IPS-18c (cell line): ENCODE data around the gene SEMA3A.

ENCODE experiments used
- H3K4me3 ChIP-seq: 2 replicates; pipeline ENCODE4 v1.7.0; 2013; ENCODE audit warnings: low read depth, mild to moderate bottlenecking, low read length, moderate library complexity; ENCODE audit not compliant: insufficient read depth
- H3K9me3 ChIP-seq: one replicate; pipeline ENCODE4 v1.6.1; 2013; ENCODE audit warnings: mild to moderate bottlenecking, low read length, moderate library complexity; ENCODE audit not compliant: control insufficient read depth, insufficient read depth

The SEMA3A gene

DNA sequence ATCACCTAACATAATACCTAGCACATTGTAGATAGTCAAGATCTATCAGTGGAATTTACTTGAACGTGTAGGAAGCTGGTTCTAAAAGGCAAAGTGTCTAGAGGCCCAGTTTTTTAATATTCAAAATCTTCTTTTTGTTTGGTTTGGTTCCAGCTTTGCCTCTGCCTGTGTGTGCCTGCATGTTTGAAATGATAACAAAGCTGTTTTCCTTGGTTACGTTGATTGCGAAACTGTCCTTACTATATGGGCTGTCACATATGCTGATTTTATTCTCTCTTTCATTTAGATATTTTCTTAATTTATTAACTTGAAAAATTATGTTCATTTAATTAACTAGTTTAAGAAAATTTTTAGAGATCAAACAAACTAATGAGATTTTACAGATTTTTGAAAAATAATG is 237.3 kb downstream of the SEMA3A start:
- Histone ChIP-seq H3K4me3 (no peak overlapping the region), H3K9me3 (no peaks in the 10 kb centered on the region)

DNA sequence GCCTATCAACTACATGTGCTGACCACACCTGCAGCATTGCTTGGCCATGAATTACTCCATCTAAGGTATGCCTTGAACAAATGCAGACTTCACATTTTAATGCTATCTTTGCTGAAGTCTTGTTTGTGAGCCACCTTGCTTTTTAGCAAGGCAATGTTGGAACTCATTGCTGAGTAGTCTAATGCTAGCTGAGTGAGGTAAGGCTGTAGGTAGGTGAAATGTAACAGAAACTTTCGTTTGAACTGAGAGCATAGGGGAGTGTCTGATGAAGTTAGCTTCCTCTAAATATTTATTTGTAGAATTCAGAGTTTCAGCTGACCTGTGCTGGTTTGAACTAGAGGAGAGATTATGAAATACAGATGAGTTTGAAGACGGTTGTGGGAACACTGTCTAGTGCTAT is 238.5 kb downstream of the SEMA3A start:
- no peaks in the 10 kb centered on the region for H3K9me3 ChIP-seq

DNA sequence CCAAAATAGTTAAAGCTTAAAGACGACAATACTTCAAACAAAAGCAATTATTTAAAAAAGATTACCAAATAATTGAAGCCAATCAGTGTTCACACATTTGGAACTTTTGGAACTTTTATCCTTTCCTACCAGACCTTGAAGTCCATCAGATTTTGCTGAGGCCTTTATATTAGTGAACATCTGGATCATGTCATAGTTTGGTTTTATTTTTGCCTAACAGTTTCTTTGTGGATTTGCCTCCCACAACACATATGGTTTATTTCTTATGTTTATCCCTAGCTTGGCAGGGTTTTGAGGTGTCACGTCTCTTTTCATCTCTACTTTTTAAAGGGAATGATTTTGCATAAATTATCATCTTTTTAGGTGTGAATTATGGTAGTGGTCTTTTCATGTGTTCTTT is 242.4 kb downstream of the SEMA3A start:
- H3K4me3 ChIP-seq, result no peak overlapping the region
- no peaks in the 10 kb centered on the region for H3K9me3 ChIP-seq

More for the DNA sequence above, 238.5 kb downstream of the SEMA3A start:
- no peak overlapping the region for H3K4me3 ChIP-seq

DNA sequence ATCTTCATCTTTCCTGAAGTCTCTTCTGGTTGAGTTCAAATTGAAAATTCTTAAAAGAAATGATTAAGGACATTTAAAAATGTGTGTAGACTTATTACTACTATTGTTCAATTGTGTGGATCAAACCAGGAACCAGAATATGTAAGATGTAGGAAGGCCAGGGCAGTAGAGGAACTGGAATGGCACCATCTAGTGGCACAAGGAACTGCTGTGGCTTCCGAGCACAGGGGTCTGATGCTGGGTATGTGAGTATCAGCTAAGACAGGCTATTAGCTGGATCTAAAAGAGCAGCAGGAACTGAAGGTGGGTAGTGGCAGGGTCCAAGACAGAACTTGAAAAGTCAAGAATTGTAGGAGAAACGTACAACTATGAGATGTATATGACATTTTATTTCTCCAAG is 247.3 kb downstream of the SEMA3A start:
- Histone ChIP-seq H3K4me3 (no peak overlapping the region), H3K9me3 (no peaks in the 10 kb centered on the region)

DNA sequence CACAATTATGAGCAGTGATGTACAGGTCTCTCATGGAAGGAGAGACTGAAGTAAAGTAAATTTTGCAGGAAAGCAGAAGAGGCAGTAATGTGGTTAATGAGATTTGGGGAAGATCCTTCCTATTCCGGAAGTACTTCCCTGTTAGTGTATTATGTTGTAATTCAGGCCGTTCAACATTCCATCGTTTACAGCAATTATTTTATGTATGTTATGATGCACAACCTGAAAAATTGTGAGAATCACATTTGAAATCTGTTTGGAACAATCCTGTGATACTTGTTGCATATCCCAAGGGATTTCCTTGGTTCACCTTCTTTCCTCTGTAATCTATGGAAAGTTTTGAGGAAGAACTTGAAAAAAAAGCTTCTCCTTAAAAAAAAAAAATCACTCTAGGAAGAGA is 247.8 kb downstream of the SEMA3A start:
- Histone ChIP-seq H3K4me3 (no peak overlapping the region), H3K9me3 (no peaks in the 10 kb centered on the region)

DNA sequence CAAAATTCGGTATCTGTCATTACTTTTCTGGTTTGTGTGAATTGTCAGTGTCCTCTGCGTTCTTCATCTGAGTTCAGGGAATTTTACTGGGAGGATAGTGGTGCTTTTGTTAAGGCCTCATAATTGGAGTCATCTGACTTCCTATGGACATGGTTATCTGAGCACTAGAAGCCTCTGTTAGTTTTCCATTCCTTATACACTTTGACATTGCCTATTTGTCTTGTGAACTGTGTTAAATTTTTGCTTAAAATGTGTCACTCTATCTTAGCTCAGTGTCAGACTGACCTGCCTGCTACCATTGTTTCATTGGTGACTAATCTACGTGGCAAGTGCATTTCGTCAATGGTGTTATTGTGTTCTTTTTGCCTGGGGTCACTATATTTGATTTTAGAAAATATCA is 253.3 kb downstream of the SEMA3A start:
- no peak overlapping the region for H3K4me3 ChIP-seq
- H3K9me3 ChIP-seq, result no peaks in the 10 kb centered on the region

DNA sequence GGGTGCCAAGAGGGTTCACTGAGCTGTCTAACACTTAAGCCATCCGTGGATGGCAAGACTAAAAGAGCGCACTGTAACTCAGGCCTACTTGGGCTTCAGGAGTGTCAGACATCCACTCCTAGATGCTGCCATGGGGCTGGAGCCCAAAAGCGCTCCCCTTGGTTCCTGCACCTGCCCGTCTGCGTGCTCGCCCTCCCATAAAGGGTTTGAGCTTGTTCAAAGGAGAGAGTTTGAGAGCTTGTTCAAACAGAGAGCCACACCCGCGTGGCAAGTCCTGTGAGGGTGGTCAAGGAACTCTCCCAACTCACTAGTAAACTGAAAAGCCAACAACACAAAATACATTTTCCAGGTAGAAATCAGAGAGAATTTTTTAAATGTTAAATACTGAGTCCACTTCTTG is 256.7 kb downstream of the SEMA3A start:
- H3K4me3 ChIP-seq, result no peak overlapping the region
- H3K9me3 ChIP-seq, result no peaks in the 10 kb centered on the region

DNA sequence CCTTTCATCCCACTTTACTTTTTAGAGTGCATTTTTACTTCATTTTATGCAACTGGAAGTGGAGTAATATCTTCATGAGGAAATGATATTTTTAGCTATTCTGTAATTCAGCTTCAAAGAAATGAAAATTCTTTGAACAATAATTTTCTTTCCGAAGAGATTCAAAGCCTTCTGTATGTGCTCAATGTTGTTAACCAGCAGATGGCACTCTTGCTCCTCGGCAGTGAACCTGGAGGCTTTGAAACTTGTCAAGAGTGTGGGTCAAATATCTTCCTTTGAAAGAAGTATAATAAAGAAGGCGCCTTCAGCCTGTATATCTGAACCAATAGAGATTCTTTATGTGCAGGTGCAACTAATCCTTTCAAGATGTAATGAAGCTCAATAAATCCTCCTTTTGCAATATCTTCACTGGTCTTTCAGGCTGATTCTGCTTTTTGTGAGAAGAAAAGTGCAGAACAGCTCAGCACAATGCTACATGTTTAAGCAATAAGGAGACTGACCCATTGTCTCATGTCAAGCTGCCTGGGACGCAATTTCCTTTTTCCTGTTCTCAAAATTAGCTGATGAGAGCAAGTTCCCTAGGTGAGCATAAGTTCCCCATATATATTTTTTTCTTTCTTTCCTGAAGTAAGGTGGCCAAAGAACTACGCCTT is 258.4 kb downstream of the SEMA3A start:
- Histone ChIP-seq H3K4me3 (no peak overlapping the region), H3K9me3 (no peaks in the 10 kb centered on the region)

DNA sequence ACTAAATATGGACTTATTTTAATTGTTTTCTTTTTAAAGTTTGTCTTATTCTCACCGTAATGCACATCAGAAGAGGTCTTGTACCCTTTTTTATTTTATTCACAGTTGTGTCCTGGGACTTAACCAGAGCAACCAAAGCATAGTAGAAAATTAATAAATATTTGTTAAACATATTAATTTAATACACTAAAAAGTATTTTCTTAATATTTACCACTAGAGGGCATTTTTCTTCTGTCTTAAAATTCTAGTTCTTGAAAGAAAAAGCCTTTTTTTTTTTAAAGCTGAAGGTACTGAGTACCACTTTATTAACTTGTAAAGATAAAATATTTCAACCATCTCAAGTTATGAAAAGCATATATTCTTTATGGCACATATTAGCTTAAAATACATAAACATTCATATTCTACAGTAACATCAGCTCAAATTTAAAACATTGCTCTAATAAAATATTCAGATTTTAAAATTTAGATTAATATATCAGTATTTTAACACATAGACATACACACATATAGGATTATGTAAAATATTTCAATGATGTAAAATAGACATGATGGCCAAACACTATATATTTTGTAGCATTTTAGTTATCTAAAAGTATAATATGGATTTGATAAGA is 260.4 kb downstream of the SEMA3A start:
- no peaks in the 10 kb centered on the region for H3K9me3 ChIP-seq

DNA sequence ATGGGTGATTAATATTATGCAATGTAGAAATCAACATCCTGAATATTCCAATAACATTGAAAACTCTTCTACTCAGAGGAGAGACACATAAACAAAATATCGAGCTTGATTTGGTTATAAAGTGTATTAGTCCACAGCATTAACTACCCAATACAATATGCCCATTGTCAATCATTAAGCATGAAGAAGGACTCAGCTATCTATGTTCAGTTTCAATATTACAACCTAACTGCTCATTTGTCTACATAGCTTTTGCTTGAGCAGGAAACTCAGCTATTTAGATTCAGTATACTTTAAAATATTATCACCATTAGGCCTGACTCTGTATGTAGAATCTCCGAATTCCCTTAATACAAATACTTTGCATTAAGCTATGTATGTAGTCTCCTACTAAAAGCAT is 262.6 kb downstream of the SEMA3A start:
- Histone ChIP-seq H3K4me3 (no peak overlapping the region), H3K9me3 (no peaks in the 10 kb centered on the region)

More for the DNA sequence above, 260.4 kb downstream of the SEMA3A start:
- H3K4me3 ChIP-seq, result no peak overlapping the region

DNA sequence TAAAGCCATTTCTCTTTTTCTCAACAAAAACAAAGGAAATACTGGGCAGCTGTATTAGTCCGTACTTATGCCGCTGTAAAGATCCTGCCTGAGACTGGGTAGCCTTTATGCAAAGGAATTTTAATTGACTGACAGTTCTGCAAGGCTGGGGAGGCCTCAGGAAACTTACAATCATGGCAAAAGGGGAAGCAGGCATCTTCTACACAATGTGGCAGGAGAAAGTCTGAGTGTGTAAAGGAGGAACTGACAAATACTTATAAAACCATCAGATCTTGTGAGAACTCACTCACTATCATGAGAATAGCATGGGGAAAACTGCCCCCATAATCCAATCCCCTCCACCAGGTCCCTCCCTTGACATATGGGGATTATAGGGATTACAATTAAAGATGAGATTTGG is 264.3 kb downstream of the SEMA3A start:
- Histone ChIP-seq H3K9me3 (no peaks in the 10 kb centered on the region), H3K4me3 (no peak overlapping the region)

DNA sequence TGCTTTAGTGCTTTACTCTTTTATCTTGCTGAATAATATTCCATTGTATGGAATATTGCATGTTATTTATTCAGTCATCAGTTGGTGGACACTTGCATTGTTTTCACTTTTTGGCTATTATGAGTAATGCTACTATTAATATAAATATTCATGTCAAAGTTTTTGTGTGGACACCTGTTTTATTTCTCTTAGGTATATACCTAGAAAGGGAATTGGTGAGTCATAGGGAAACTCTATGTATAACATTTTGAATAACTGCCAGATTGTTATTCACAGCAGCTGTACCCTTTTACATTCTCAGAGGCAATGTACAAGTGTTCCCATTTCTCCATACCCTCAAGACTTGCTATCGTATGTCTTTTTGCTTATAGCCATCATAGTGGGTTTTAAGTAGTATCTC is 268.7 kb downstream of the SEMA3A start:
- Histone ChIP-seq H3K4me3 (no peak overlapping the region), H3K9me3 (no peaks in the 10 kb centered on the region)

DNA sequence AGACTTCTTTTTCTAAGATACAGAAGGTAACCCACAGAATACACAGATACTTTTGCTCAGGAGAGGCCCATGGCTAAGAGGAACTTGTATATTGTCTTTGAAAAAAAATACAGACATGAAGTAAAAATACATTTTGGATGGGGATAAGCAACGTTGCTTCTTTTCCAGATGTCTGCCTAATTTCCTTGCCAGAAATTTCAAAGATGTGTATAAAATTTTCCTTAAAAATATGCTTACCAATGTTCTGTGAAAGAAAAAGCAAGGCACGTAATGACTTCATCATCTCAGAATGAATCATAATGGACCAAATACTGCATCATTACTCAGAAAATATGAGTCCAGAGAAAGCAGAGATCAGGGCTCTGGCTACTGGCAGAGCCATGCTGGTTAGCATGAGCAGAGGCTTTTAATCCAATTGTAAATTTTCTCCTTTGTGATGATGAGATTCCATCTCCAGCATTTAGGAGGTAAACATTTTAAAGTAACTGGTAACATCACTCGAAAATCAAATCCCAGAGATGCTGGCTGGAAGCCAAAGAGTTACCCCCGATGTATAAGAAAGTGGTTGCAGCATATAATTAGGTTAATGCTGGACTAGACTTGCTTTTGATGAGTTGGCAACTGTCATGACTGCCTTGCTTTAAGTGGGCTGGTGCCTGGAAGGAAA is 272.5 kb downstream of the SEMA3A start:
- no peak overlapping the region for H3K4me3 ChIP-seq
- no peaks in the 10 kb centered on the region for H3K9me3 ChIP-seq

DNA sequence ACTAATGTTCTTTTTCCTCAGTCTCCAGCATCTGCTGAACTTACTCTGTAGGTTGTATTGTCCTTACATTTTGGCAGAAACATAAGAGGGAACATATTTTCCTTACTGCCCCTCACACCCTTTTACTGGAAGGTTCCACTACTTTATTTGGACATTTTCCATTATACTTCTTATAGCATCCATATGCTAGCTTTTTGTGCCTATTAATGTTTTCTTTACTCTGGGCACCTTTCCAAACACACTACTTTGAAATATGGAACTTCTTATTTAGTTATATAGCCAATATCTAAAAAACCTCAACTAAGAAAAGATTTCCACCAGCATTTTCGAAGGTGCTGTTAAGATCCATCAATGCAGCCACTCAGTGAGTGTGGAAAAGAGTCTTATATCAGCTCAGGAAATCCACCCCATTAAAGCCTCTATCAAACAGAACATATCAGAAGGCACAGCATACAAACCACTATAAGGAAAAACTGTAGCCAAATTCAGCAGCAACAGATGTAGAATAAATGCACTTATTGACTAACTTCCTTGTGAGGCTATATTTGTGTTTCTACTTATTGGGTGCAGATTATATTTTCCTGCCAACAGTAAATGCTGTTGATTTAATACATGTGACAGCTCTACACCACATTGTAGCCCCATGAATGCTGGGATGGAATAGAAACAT is 273.2 kb downstream of the SEMA3A start:
- H3K9me3 ChIP-seq, result no peaks in the 10 kb centered on the region
- no peak overlapping the region for H3K4me3 ChIP-seq

DNA sequence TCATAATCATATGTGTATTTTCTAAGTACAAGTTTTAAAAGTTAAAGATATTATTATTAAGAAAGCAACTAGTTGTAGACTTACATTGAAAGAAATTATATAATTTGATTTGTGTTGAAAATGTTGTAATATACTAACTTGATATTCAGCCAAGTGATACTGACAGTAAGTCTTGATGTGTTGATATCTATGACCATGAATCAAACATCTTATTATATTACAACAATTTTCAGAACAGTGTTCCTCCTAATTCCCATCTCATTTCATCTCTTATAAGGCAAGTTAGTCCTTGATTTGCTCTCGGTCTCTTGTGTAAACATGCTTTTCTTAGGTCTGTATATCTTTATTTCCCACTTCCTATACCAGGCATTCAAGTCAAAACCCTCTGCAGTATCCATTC is 276.4 kb downstream of the SEMA3A start:
- H3K4me3 ChIP-seq, result no peak overlapping the region
- H3K9me3 ChIP-seq, result no peaks in the 10 kb centered on the region

DNA sequence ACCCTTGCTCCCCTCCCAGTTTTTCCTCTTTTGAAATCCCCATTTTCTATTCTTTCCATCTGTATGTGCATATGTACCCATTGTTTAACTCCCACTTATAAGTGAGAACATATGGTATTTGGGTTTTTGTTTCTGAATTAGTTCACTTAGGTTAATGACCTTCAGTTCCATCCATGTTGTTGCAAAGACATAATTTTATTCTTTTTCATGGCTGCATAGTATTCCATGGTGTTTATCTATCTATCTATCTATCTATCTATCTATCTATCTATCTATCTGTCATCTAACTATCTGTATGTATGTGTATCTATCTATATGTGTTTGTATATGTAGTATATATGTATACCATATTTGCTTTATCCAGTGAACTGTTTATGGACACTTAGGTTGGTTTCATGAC is 281.4 kb downstream of the SEMA3A start:
- H3K9me3 ChIP-seq, result no peaks in the 10 kb centered on the region
- no peak overlapping the region for H3K4me3 ChIP-seq

DNA sequence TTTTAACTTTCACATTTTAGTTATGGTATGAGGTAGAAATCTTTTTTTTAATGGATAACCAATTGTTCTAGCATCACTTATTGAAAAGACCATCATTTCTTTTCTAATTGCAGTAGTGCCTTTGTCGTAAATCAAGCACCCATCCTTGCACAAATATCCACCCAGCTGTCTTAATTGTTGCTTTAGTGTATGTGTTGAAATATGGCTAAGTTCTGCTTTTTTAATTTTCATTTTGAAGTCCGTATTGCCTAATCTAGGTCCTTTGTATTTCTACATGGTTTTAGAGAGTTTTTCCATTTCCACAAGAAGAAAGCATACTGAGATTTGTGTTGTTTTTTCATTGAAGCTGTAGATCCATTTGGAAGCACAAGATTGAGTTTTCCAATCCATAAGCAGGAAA is 286.1 kb downstream of the SEMA3A start:
- no peaks in the 10 kb centered on the region for H3K9me3 ChIP-seq

More for the DNA sequence above, 286.1 kb downstream of the SEMA3A start:
- no peak overlapping the region for H3K4me3 ChIP-seq
